NCI-H1417 treated with DMSO at 0.1 percent for 48 hours (cell line): Measurements from ENCODE around the gene ERRFI1.

Experiments
- DNase-seq: peaks from one replicate; lab custom pipeline; 2025; lab: John Stamatoyannopoulos, UW

The ERRFI1 gene

DNA sequence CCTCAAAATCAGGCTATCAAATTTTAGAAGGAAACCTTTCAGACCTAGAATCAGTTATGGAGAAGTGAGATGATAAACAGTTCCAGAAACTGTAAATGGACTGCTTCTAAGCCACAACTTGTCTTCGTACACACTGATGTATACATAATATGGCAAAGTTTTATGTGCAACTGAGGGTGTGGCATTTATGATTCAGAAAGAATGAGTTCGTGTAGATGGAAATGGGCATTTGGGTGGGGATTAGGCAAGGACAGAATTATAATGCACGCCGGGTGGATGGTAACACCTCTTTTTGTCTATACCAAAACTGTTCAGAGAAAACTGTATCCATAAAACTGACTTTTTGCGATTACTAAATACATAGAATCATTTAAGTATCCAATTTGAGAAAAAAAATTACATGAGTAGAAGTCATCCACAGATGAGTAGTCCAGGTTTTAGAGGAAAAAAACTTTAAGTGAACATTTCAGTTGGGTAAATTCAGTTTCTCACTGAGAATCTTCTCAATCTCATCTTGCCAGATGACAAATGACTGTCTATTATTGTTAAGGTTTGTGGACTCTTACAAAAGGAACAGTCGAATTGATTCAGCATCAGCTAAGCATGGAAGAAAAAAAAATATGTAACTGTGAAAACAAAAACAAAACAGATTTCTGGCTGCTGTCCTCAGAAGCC, 22.5 kb downstream of the ERRFI1 start:
- no peak for DNase-seq

DNA sequence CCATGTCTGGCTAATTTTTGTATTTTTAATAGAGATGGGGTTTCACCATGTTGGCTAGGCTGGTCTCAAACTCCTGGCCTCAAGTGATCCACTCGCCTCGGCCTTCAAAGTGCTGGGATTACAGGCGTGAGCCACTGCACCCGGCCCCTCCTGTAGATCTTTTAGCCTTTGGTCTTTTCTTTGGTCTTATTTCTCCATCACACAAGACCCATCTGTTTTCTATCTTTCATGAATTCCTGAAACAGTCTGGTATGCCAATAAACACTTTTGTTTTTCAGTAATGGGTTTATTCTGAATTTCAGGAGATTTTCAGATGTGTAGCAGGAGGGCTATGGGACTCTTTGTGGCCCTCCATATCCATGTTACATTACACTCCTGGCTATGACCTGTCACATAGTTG, 23.2 kb downstream of the ERRFI1 start:
- DNase-seq = no peak

DNA sequence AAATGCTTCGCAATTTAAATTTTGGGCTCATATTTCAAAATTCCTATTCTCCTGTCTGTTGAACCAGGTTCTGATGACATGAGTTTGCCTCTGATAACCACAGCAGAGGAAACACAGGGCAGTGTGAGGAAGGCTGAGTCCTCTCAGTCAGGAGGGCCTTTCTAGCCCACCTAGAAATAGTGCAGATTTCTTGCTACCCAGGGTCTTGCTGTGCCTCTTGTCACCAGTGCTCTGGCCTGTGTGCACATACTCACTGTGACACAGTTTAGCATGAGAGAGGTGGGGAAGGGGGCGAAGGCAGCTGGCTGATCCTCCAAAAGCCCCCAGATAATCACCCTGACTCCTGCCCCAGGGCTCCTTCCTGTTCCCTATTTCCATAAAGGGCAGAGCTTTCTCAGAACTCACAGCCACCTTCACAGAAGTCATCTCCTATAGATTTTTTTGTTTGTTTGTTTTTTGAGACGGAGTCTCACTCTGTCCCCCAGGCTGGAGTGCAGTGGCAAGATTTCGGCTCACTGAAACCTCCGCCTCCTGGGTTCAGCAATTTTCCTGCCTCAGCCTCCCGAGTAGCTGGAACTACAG, 23.7 kb downstream of the ERRFI1 start:
- DNase-seq = no peak

DNA sequence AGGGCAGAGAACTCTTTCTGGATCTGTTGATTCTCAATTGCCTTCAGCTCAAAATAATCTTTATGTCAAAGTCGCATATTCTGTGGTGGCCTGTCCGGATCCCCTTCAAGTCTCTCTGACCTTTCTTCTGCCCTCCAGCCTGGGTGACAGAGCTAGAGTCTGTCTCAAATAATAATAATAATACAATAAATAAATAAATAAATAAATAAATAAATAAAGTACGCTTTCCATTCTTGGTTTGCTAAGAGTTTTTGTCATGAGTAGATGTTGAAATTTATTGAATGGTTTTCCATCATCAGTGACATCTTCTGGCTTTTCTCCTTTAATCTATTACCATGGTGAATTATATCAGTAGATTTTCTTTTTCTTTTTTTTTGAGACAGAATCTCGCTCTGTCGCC, 30.7 kb downstream of the ERRFI1 start:
- no peak for DNase-seq

DNA sequence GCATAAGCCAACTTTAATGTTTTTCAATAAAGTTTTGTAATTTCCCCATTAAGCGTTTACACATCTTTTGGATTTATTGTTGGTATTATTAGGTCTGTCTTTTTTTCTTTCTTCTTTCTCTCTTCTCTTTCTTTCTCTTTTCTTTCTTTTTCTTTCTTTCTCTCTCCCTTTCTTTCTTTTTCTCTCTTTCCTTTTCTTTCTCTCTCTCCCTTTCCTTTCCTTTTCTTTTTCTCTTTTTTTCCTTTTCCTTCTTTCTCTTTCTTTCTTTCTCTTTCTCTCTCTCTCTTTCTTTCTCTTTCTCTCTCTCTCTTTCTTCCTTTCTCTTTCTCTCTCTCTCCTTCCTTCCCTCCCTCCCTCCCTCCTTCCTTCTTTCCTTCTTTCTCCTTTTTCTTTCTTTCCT, 31.3 kb downstream of the ERRFI1 start:
- no peak for DNase-seq

DNA sequence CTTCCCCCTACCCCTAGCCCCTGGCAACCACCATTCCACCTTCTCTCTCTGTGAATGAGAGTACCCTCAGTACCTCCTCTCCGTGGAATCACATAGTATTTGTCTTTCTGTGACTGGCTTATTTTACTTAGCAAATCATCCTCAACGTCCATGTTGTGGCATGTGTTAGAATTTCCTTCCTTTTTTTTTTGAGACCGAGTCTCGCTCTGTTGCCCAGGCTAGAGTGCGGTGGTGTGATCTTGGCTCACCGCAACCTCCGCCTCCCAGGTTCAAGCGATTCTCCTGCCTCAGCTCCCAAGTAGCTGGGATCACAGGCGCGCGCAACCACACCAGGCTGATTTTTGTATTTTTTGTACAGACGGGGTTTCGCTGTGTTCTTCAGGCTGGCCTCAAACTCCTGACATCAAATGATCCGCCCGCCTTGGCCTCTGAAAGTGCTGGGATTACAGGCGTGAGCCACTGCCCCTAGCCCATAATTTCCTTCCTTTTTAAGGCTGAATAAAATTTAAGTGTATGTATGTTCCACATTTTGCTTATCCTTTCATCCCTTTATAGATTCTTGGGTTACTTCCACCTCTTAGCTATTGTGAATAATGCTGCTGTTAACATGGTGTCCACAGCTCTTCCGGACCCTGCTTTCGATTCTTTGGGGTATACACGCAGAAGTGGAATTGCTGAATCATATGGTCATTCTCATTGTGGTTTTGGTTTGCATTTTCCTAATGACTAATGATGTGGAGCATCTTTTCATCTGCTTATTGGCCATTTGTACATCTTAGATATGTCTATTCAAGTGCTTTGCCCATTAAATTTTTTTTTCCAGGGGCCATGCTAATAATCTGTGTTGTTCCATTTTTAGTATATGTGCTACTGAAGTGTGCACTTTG, 32.3 kb downstream of the ERRFI1 start:
- DNase-seq = no peak

DNA sequence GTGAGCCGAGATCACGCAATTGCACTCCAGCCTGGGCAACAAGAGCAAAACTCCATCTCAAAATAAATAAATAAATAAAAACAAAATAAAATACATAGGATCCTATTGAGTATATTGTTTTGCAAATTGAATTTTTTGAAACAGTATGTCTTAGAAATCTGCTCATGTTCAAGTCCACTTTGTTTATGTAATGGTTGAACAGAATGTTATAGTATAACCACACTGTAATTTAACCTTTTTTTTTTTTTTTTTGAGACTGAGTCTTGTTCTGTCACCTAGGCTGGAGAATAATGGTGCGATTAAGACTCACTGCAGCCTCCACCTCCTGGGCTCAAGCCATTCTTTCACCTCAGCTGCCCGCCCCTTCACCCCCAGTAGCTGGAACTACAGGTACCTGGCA, 33.2 kb downstream of the ERRFI1 start:
- no peak for DNase-seq

DNA sequence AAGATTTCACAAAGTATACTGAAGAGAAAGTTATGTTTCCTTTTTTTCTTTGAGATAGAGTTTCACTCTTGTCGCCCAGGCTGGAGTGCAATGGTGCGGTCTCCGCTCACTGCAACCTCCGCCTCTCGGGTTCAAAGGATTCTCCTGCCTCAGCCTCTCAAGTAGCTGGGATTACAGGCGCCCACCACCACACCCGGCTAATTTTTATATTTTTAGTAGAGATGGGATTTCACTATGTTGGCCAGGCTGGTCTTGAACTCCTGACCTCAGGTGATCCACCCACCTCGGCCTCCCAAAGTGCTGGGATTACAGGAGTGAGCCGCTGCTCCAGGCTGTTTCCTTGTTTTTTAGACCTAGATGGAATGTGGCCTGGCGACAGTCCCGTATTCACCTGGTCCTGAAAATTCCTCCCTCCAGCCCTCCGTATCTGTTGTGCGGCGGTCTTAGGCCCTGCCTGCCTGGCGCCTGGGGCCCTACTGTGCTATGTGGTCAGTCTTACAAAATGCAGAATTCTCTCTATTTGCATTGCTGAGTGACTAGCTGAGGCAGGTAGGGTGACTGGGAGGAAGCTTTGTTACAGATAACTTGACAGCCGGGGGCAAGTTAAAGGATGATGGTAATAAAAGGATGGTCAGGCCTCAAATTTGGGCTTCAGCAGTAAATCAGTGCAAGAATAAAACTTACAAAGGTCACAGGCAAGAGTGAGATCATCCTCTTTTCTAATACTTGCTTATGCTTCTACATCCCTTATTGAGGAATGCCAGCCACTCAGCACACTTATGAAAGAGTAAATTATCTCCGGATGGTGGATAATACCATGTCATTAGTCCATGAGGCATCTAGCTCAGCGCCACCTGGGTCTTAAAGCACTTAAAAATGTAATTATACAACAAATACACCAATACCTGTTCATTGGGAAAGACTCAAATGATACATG, 34.3 kb downstream of the ERRFI1 start:
- no peak for DNase-seq

DNA sequence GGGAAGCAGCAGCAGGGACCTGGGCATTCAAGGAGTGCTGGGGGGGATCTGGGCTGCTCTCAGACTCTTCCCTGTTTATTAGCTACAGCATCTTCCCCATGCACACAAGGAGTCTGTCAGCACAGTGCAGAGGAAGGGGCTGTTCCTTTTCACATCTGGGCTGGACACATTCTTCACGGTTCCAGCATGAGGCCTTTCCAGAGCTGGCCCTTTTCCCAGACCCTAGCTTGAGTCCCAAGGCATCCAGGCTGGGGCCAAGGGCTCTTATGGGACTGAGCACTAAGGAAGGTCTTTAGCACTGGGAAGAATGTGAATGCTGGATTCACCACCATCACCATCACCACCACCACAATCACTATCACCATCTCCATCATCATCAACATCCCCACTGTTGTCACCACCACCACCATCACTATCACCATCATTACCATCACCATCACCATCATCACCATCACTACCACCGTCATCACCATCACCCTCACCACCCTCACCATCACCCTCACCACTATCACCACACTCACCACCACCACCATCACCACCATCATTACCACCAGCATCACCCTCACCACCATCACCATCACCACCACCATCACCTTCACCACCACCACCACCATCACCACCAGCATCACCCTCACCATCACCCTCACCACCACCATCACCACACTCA, 36.2 kb downstream of the ERRFI1 start:
- DNase-seq = no peak

DNA sequence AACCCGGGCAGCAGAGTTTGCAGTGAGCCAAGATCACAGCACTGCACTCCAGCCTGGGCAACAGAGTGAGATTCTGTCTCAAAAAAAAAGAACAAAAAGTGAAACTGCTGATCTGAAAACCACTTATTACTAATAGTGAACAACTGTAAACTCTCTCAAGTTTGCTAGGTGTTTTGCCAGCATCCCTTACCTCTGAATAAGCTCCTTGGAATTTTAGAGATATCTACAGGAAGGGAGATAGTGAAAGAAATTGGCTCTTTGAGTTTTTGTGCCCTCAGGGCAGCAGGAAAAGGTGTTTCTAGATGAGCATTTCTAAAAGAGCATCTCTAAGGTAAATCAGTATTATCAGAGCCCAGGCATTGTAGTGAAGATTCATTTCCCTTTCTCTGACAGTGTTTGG, 37.5 kb downstream of the ERRFI1 start:
- no peak for DNase-seq

DNA sequence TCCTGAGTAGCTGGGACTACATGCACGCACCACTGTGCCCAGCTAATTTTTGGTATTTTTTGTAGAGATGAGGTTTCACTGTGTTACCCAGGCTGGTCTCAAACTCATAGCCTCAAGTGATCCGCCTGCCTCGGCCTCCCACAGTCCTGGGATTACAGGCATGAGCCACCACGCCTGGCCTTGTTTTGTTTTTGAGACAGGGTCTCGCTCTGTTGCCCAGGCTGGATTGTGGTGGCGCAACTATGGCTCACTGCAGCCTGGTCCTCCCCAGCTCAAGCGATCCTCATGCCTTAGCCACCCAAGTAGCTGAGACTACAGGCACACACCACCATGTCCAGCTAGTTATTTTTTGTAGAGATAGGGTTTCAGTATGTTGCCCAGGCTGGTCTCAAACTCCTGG, 38.6 kb downstream of the ERRFI1 start:
- no peak for DNase-seq

DNA sequence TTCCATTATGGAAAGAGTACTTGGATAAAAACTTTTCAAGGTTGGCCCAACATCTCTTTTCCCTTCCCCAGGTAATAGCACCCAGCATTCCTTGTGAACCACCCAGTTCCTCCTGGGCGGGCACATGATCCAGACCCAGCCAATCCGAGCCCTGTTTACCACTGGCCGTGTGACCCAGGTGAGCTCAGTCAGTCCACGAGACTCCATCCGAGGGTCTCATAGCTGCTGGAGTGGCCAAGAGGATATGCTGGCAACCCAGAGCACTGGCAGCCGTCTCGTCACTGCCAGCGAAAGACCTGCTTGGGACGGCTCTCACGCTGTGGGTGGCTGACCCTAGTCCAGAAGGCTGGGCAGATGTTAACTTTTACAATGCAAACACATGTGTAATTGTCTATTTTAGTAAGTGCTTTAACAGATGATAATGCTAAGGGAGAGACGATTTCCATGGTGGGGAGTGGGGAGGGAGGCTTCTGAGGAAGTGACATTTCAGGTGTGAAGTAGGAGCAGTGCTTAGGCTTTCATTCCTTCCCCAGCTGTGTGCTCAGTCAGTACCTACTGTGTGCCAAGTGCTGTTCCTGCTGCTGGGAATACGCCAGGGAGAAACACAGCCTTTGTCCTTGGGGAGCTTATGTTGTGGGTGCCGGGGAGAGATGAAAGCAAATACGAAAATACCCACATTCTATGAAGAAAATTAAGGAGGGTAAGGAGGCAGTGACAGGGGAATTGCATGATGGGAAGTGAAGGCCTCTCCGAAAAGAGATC, 40.1 kb downstream of the ERRFI1 start:
- no peak for DNase-seq

DNA sequence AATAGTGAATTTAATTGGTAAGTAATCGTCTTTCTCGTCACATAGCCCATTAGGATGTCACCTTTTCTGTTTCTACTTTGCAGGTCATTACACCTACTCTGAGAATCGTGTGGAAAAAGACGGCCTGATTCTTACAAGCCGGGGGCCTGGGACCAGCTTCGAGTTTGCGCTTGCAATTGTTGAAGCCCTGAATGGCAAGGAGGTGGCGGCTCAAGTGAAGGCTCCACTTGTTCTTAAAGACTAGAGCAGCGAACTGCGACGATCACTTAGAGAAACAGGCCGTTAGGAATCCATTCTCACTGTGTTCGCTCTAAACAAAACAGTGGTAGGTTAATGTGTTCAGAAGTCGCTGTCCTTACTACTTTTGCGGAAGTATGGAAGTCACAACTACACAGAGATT, 41.3 kb downstream of the ERRFI1 start:
- DNase-seq = no peak

DNA sequence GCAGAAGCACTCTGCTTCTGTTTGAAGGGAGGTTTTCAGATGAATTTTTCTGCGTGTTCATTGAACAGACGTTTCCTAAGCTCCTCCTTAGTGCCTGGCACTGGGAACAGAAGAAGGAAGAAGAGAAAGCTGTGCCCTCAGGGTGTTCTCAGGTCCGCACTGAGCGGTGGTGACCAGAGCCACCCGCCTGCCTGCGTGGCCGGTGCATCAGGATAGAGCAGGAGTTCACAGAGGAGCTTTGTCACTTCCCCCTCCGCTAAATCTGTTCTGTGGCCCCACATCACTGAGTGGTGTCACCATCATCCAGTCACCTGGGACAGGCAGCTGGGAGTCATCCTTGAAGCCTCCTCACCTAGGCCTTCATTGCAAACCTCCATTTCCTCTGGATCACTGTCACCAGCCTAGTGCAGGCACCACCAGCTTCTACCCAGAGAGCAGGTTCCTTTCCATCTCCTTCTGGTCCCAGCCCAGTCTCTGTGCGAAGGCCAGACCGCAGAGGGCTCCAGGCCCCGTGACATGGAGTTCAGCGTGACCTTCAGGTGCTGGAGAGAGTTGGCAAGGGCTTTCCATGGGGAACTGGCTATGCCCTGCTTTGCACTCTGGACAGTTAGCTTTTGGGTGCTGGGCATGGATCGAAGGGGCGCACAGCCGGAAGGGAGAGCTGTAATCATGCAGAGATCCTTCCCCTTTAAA, 42.9 kb downstream of the ERRFI1 start:
- no peak for DNase-seq

DNA sequence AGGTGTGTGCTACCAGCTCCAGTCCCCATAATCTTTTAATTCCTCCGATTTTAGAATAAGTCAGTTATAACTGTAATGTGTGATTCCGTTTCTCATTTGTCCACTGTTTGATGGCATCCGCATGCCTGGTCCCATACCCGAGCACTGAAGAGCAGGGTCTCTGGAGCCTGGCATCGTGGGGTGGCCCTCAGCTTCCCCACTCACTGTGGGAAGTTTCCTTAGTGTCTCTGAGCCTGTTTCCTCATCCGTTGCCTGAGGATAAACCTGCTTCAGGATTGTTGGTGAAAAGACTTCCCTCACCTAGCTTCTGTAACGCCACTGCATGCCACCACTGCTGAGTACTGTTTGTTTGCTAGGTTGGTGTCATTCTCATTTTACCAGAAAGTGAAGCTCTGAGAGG, 45.1 kb downstream of the ERRFI1 start:
- DNase-seq = no peak

DNA sequence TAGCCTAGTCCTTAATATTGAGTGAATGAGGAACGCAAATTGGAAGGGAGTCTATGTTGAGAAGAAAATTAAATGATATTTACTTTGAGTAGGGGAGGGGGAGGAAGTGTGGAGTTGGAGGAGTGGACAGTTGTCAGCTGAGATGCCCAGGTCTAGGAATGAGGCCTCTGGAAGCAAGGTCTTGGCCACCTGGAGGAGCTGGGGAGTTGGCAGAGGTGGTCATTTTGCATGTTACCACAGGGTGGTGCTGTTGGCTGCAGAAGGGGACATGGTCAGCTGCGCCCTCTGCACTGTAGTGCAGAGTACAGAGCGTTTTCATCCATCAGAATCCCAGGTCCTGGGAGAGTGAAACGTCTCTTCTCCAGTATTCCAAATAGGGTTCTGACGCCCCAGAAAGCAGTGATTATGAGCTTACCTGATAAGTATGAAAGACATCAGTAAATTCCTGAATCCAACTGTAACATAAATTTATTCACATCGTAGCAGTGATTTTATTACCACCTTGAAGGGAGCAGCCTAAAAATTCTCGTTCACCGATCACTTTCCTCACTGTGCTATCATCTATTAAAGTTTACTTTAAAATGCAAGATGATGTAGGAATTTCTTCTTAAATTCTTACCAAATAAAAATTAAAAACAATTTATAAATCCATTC, 50.8 kb downstream of the ERRFI1 start:
- DNase-seq = no peak

DNA sequence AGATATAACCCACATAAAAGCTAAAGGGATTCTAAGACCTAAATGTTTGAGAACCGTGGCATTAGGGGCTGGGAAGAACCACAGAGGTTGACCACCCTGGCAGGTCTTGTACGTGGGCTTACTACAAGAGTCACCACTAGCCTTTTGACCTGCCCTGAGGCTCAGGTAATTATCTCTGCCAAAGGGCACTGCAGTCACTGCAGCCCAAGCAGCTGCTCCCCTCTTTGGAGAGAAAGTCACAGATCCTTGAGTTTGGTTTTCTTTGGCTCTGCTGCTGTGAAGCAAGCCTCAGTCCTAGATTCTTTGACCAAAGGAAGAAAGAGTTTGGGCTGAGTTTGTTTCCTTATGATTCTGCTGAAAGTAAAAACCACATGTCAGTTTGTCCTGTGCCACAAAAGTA, 53.0 kb downstream of the ERRFI1 start:
- DNase-seq = no peak

DNA sequence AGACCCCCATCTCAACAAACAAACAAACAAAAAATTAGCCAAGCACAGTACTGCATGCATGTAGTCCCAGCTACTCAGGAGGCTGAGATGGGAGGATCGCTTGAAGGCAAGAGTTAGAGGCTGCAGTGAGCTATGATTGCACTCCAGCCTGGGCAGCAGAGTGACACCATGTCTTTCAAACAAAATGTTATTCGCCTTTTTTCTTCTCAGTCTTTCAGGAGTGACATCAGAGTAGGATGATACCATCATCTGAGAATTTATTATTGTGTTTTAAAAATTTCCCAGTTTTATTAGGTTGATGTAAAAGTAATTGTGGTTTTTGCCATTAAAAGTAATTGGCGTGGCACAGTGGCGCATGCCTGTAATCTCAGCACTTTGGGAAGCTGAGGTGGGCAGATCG, 53.8 kb downstream of the ERRFI1 start:
- DNase-seq = no peak

DNA sequence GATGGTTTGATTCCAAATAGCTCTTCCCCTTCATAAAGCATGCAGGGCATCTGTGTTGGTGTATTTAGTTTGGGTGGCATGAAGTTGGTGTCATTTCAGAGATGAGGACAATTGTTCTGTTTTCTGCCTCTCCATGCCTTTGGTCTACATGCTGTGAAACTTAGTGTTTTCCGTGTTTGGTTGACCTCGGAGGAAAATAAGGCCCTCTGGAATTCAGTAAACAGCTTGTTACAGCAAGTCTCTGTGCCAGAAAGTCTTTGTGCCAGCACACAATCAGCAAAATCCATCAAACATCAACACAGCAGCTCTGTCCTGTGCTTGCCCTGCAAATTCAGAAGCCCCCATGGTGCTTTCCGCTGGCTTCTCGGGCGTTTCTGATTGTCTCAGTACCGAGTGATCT, 55.1 kb downstream of the ERRFI1 start:
- DNase-seq = no peak

DNA sequence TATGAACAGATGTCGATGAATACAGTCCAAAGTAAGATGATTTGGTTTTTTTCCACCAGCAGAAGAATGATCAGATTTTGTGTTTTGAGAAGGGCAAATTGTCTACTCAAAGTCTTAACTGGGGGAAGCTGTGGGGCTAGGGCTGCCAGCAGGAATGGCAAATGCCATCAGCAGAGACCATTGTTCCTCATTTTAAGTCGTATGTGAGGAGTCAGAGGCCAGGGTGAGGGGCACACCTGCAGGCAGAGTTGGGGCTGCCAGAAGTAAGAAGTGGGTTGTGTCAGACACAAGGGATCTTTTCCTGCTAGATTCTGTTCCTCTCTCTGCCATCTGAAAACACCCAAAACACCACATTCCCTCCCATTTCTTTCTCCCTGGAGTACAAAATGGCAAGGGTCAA, 55.9 kb downstream of the ERRFI1 start:
- DNase-seq = no peak
